ENCODE results near the gene GRB2. TPM values are rescaled to one million over a fixed set of nuclear protein-coding genes. Genes with fewer than 3 reads are reported as not detected.
"Not testable (repeated sequence)": the region's sequence is repeated elsewhere in the genome, so short reads cannot be mapped to it uniquely, and the experiment has no call there.

GRB2 gene
- polyA plus RNA-seq, 3 donors: 164 to 338 (median 262) TPM

GRCh38 chr17:75367838-75368789 is 37.4 kb downstream of the GRB2 start:
- H2AFZ ChIP-seq (ENCODE audit: insufficient read depth, low read depth, low read length, poor library complexity, severe bottlenecking); DNase-seq; H3K9me3 Mint-ChIP-seq; H3K9ac ChIP-seq (ENCODE audit: insufficient read depth, low read length, poor library complexity, severe bottlenecking); intact Hi-C loops (cut with micrococcal nuclease); H3K27me3 Mint-ChIP-seq (ENCODE audit: low read depth in 3 of 3); H3K4me2 ChIP-seq (replicated peaks; ENCODE audit: extremely low read depth, low read length, poor library complexity, severe bottlenecking); H3K27me3 ChIP-seq (ENCODE audit: control insufficient read depth in 2 of 2, insufficient read depth in 2 of 2, low read length in 2 of 2); H3K4me3 ChIP-seq (replicated peaks in 1 of 3; ENCODE audit: low read depth in 2 of 3, low read length in 3 of 3); H3K9me3 ChIP-seq (replicated peaks in 1 of 2; ENCODE audit: control insufficient read depth in 1 of 2, insufficient read depth in 1 of 2, low read length in 2 of 2); H3K4me3 Mint-ChIP-seq: not testable (repeated sequence)
- H3K27ac ChIP-seq (ENCODE audit: low read depth in 1 of 2, low read length in 2 of 2): peak overlapping the region in 1 of 2 donors; percentile 49
- Mint-ChIP-seq H3K36me3 (peaks cover 13 to 42% of the 10 kb centered on the region in 2 donors), H3K27ac (peak overlapping the region; percentile 55 to 82 (median 70)), H3K4me1 (peaks cover 81% of the 10 kb centered on the region)
- H4K20me1 ChIP-seq (ENCODE audit: insufficient read depth, low read length): peaks cover 100% of the 10 kb centered on the region
- WGBS (ENCODE audit: insufficient coverage): 96% methylated on average over 10 of the region's 25 CpGs
- peaks cover 0 to 18% of the 10 kb centered on the region in 2 donors for H3K36me3 ChIP-seq (replicated peaks in 1 of 2; ENCODE audit: control insufficient read depth in 1 of 2, insufficient read depth in 2 of 2, low read length in 2 of 2)
- H3K4me1 ChIP-seq (ENCODE audit: control insufficient read depth in 1 of 2, insufficient read depth in 2 of 2, low read length in 2 of 2): peaks cover 37 to 61% of the 10 kb centered on the region in 2 donors
- H3K79me2 ChIP-seq (ENCODE audit: insufficient read depth, low read length): peaks cover 100% of the 10 kb centered on the region

GRCh38 chr17:75367312-75367711 is 38.2 kb downstream of the GRB2 start:
- Histone ChIP-seq H3K79me2 (ENCODE audit: insufficient read depth, low read length) (peaks cover 100% of the 10 kb centered on the region), H3K36me3 (replicated peaks in 1 of 2; ENCODE audit: control insufficient read depth in 1 of 2, insufficient read depth in 2 of 2, low read length in 2 of 2) (peaks cover 0 to 18% of the 10 kb centered on the region in 2 donors), H3K27ac (ENCODE audit: low read depth in 1 of 2, low read length in 2 of 2) (peak overlapping the region in 1 of 2 donors; percentile 43), H3K4me1 (ENCODE audit: control insufficient read depth in 1 of 2, insufficient read depth in 2 of 2, low read length in 2 of 2) (peaks cover 31 to 61% of the 10 kb centered on the region in 2 donors), H3K9ac (ENCODE audit: insufficient read depth, low read length, poor library complexity, severe bottlenecking) (no peak overlapping the region), H4K20me1 (ENCODE audit: insufficient read depth, low read length) (peaks cover 100% of the 10 kb centered on the region), H3K4me3 (replicated peaks in 1 of 3; ENCODE audit: low read depth in 2 of 3, low read length in 3 of 3) (no peak overlapping the region), H3K4me2 (replicated peaks; ENCODE audit: extremely low read depth, low read length, poor library complexity, severe bottlenecking) (no peak overlapping the region), H3K9me3 (replicated peaks in 1 of 2; ENCODE audit: control insufficient read depth in 1 of 2, insufficient read depth in 1 of 2, low read length in 2 of 2) (no peaks in the 10 kb centered on the region), H2AFZ (ENCODE audit: insufficient read depth, low read depth, low read length, poor library complexity, severe bottlenecking) (no peak overlapping the region), H3K27me3 (ENCODE audit: control insufficient read depth in 2 of 2, insufficient read depth in 2 of 2, low read length in 2 of 2) (no peaks in the 10 kb centered on the region)
- no peaks in the 10 kb centered on the region for H3K9me3 Mint-ChIP-seq
- intact Hi-C loops (cut with micrococcal nuclease): no loop called here
- no peak for DNase-seq
- peaks cover 13 to 37% of the 10 kb centered on the region in 2 donors for H3K36me3 Mint-ChIP-seq
- H3K27me3 Mint-ChIP-seq (ENCODE audit: low read depth in 3 of 3): no peaks in the 10 kb centered on the region
- peak overlapping the region in 5 of 7 donors; percentile 16 to 85 (median 70) for H3K27ac Mint-ChIP-seq
- no peak overlapping the region for H3K4me3 Mint-ChIP-seq
- peaks cover 80% of the 10 kb centered on the region for H3K4me1 Mint-ChIP-seq
- WGBS (ENCODE audit: insufficient coverage): no CpG with 5 or more reads among the region's 1 CpG
- TF ChIP-seq CTCF (IDR thresholded peaks at IDR 0.05): no peak
